ENCODE results near the gene CRHR1. TPM values are rescaled to one million over a fixed set of nuclear protein-coding genes. Genes with fewer than 3 reads are reported as not detected.

CRHR1 gene
- polyA plus RNA-seq, 1 donor (not counting 4 experiments of a cell fraction or from before 2014, with no cell fraction given) = not detected

GRCh38 chr17:45823598-45823997 lies 39.5 kb downstream of the CRHR1 start:
- H3K27me3 ChIP-seq (ENCODE audit: control insufficient read depth, extremely low read depth, insufficient read depth, low read length) = peaks cover 11% of the 10 kb centered on the region
- H3K9ac ChIP-seq (ENCODE audit: control insufficient read depth, extremely low read depth, insufficient read depth, low read length) = no peak overlapping the region

DNA sequence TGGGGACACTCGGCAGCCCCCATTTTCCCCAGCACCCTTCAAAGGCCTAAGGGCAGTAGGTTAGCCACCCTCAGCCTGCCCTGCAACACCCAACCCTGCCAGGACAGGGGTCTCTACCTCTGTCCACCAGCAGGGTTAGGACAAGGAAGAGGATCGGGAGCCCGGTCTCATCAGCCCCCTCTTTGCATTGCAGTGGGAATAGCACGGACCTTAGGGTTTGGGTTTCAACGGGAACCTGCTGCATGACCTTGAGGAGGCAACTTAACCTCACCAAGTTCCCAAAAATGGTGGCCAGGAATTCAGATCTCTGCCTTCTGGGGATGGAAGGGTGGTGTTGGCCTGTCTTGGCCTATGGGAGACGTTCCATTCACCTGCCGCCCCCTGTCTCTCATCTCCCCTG lies 40.4 kb downstream of the CRHR1 start:
- Histone ChIP-seq H3K4me2 (ENCODE audit: control insufficient read depth, extremely low read depth, insufficient read depth, low read depth, low read length) (no peak overlapping the region), H3K79me2 (ENCODE audit: control insufficient read depth, insufficient read depth, low read length) (no peaks in the 10 kb centered on the region), H3K27ac (ENCODE audit: control insufficient read depth, insufficient read depth, low read length) (no peak overlapping the region), H3K9me1 (ENCODE audit: control insufficient read depth, extremely low read depth, insufficient read depth, low read length) (no peaks in the 10 kb centered on the region), H3K27me3 (ENCODE audit: control insufficient read depth, extremely low read depth, insufficient read depth, low read length) (peaks cover 11% of the 10 kb centered on the region), H3K9me3 (ENCODE audit: control insufficient read depth, low read depth, low read length) (no peaks in the 10 kb centered on the region), H4K20me1 (ENCODE audit: control insufficient read depth, extremely low read depth, insufficient read depth, low read length) (peaks cover 2% of the 10 kb centered on the region), H3K9ac (ENCODE audit: control insufficient read depth, extremely low read depth, insufficient read depth, low read length) (no peak overlapping the region), H2AFZ (ENCODE audit: control insufficient read depth, low read length) (no peak overlapping the region), H3K4me3 (ENCODE audit: control insufficient read depth in 2 of 3, extremely low read depth in 1 of 3, insufficient read depth in 2 of 3, low read depth in 1 of 3, low read length in 3 of 3) (no peak overlapping the region), H3K36me3 (ENCODE audit: control insufficient read depth in 2 of 2, extremely low read depth in 1 of 2, insufficient read depth in 2 of 2, low read length in 2 of 2) (no peaks in the 10 kb centered on the region), H3K4me1 (ENCODE audit: control insufficient read depth, extremely low read depth, insufficient read depth, low read length) (no peaks in the 10 kb centered on the region)
- DNase-seq (ENCODE audit: low read depth, low spot score) (no peak), FAIRE-seq (no peak)
- dilution Hi-C loops (cut with MboI; ENCODE audit: extremely low pct_ligation_motif_present, low sequenced_read_pairs) = no loop called here
- TF ChIP-seq, protein P1, sequence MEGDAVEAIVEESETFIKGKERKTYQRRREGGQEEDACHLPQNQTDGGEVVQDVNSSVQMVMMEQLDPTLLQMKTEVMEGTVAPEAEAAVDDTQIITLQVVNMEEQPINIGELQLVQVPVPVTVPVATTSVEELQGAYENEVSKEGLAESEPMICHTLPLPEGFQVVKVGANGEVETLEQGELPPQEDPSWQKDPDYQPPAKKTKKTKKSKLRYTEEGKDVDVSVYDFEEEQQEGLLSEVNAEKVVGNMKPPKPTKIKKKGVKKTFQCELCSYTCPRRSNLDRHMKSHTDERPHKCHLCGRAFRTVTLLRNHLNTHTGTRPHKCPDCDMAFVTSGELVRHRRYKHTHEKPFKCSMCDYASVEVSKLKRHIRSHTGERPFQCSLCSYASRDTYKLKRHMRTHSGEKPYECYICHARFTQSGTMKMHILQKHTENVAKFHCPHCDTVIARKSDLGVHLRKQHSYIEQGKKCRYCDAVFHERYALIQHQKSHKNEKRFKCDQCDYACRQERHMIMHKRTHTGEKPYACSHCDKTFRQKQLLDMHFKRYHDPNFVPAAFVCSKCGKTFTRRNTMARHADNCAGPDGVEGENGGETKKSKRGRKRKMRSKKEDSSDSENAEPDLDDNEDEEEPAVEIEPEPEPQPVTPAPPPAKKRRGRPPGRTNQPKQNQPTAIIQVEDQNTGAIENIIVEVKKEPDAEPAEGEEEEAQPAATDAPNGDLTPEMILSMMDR (optimal IDR thresholded peaks at IDR 0.05 in 1 of 3, IDR thresholded peaks at IDR 0.05 in 1 of 3, conservative IDR thresholded peaks at IDR 0.05 in 1 of 3; ENCODE audit: extremely low read depth in 1 of 3, insufficient read depth in 2 of 3, low read length in 3 of 3) = no peak
- TF ChIP-seq EZH2 (IDR thresholded peaks at IDR 0.05; ENCODE audit: low read length) = no peak

More at GRCh38 chr17:45823598-45823997, 39.5 kb downstream of the CRHR1 start:
- H3K4me2 ChIP-seq (ENCODE audit: control insufficient read depth, extremely low read depth, insufficient read depth, low read depth, low read length) = no peak overlapping the region
- H3K4me1 ChIP-seq (ENCODE audit: control insufficient read depth, extremely low read depth, insufficient read depth, low read length) = no peaks in the 10 kb centered on the region
- no peaks in the 10 kb centered on the region for H3K79me2 ChIP-seq (ENCODE audit: control insufficient read depth, insufficient read depth, low read length)
- dilution Hi-C loops (cut with MboI; ENCODE audit: extremely low pct_ligation_motif_present, low sequenced_read_pairs) = no loop called here
- no peaks in the 10 kb centered on the region for H3K9me1 ChIP-seq (ENCODE audit: control insufficient read depth, extremely low read depth, insufficient read depth, low read length)
- FAIRE-seq (no peak), DNase-seq (ENCODE audit: low read depth, low spot score) (no peak)
- no peaks in the 10 kb centered on the region for H3K9me3 ChIP-seq (ENCODE audit: control insufficient read depth, low read depth, low read length)
- no peaks in the 10 kb centered on the region for H3K36me3 ChIP-seq (ENCODE audit: control insufficient read depth in 2 of 2, extremely low read depth in 1 of 2, insufficient read depth in 2 of 2, low read length in 2 of 2)
- no peak overlapping the region for H3K27ac ChIP-seq (ENCODE audit: control insufficient read depth, insufficient read depth, low read length)
- no peak overlapping the region for H2AFZ ChIP-seq (ENCODE audit: control insufficient read depth, low read length)
- TF ChIP-seq, protein P1 (optimal IDR thresholded peaks at IDR 0.05 in 1 of 3, IDR thresholded peaks at IDR 0.05 in 1 of 3, conservative IDR thresholded peaks at IDR 0.05 in 1 of 3; ENCODE audit: extremely low read depth in 1 of 3, insufficient read depth in 2 of 3, low read length in 3 of 3) = no peak
- TF ChIP-seq EZH2 (IDR thresholded peaks at IDR 0.05; ENCODE audit: low read length) = no peak
- H3K4me3 ChIP-seq (ENCODE audit: control insufficient read depth in 2 of 3, extremely low read depth in 1 of 3, insufficient read depth in 2 of 3, low read depth in 1 of 3, low read length in 3 of 3) = no peak overlapping the region
- peaks cover 2% of the 10 kb centered on the region for H4K20me1 ChIP-seq (ENCODE audit: control insufficient read depth, extremely low read depth, insufficient read depth, low read length)

Measured in keratinocyte (primary cell).